ENCODE data around the gene SPTBN5. TPM values are rescaled to one million over a fixed set of nuclear protein-coding genes. Genes with fewer than 3 reads are reported as not detected.

The SPTBN5 gene
- total RNA-seq, 1 experiment from 2014 or later, result 0.84 TPM

GRCh38 chr15:41911691-41912345, 18.0 kb upstream of the SPTBN5 start:
- H4K20me1 ChIP-seq (ENCODE audit: low read length), result no peaks in the 10 kb centered on the region
- peaks cover 51% of the 10 kb centered on the region for H3K36me3 ChIP-seq (ENCODE audit: low read depth, low read length)
- intact Hi-C loops (cut with micrococcal nuclease), result no loop called here
- no peak overlapping the region for H3K27ac ChIP-seq (ENCODE audit: low read length)
- H3K9ac ChIP-seq (ENCODE audit: low read length), result no peak overlapping the region
- H3K4me2 ChIP-seq (ENCODE audit: low read length), result no peak overlapping the region
- no peak overlapping the region for H3K4me3 ChIP-seq (ENCODE audit: low read length)
- H3K9me3 ChIP-seq (ENCODE audit: low read length), result no peaks in the 10 kb centered on the region
- TF ChIP-seq EZH2phosphoT487 (IDR thresholded peaks at IDR 0.05; ENCODE audit: borderline replicate concordance, low read length), result no peak
- TF ChIP-seq EZH2 (IDR thresholded peaks at IDR 0.05; ENCODE audit: low read length, unreplicated experiment), result no peak
- TF ChIP-seq, protein P1, sequence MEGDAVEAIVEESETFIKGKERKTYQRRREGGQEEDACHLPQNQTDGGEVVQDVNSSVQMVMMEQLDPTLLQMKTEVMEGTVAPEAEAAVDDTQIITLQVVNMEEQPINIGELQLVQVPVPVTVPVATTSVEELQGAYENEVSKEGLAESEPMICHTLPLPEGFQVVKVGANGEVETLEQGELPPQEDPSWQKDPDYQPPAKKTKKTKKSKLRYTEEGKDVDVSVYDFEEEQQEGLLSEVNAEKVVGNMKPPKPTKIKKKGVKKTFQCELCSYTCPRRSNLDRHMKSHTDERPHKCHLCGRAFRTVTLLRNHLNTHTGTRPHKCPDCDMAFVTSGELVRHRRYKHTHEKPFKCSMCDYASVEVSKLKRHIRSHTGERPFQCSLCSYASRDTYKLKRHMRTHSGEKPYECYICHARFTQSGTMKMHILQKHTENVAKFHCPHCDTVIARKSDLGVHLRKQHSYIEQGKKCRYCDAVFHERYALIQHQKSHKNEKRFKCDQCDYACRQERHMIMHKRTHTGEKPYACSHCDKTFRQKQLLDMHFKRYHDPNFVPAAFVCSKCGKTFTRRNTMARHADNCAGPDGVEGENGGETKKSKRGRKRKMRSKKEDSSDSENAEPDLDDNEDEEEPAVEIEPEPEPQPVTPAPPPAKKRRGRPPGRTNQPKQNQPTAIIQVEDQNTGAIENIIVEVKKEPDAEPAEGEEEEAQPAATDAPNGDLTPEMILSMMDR (conservative IDR thresholded peaks at IDR 0.05; ENCODE audit: low read depth, low read length), result no peak
- H3K79me2 ChIP-seq (ENCODE audit: low read length), result peaks cover 21% of the 10 kb centered on the region
- H2AFZ ChIP-seq (ENCODE audit: low read length), result no peak overlapping the region
- no peaks in the 10 kb centered on the region for H3K27me3 ChIP-seq (ENCODE audit: low read length)
- ChIA-PET CTCF (no interaction called here), POLR2A (ENCODE audit: unreplicated experiment) (no interaction called here)
- H3K9me2 ChIP-seq (replicated peaks; ENCODE audit: low read length), result no peaks in the 10 kb centered on the region
- no peak for ATAC-seq
- H3F3A ChIP-seq (ENCODE audit: low read length, unreplicated experiment), result no peaks in the 10 kb centered on the region
- no peak for DNase-seq
- no peaks in the 10 kb centered on the region for H3K4me1 ChIP-seq (ENCODE audit: insufficient read depth, low read length)
- no TSS peak for BruUV-seq (replicated peaks)

DNA sequence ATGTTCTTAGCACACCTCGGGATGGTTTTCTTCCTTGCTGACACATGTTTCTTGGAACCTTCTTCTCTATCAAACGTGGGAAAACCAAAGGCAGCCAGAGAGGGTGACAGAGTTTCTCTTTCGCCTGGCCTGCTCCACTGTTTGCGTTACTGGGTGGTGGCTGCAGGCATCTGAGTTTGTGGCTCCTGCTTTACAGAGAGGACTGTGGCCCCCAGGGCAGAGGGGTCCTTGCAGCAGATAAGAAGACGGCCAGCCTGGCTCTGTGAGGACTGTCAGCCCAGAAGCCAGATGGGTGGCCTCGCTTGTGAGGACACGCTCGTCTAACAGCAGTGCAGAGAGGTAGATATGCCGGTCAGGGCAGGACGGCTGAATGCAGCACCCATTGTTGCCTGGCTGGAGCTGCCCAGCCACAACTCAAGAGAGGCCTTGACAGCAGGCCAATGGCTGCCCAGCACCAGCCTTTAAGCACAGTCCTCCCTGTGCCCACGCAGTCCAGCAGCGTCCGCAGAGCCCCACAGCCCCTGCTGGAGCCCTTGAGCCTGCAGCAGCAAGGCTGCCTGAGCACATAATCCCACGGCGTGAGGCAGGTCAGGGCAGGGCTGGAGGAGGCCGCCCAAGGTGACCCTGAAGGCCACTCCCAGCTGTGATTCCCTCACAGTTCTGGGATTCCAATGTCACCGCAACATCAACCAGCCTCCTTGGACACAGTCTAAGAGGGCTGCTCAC, 15.0 kb upstream of the SPTBN5 start:
- H3K4me3 ChIP-seq (ENCODE audit: low read length), result no peak overlapping the region
- H4K20me1 ChIP-seq (ENCODE audit: low read length), result no peaks in the 10 kb centered on the region
- intact Hi-C loops (cut with micrococcal nuclease), result no loop called here
- H3K27ac ChIP-seq (ENCODE audit: low read length), result no peak overlapping the region
- no peaks in the 10 kb centered on the region for H3K4me1 ChIP-seq (ENCODE audit: insufficient read depth, low read length)
- ATAC-seq (no peak), DNase-seq (no peak)
- H2AFZ ChIP-seq (ENCODE audit: low read length), result no peak overlapping the region
- no TSS peak for BruUV-seq (replicated peaks)
- H3K79me2 ChIP-seq (ENCODE audit: low read length), result peaks cover 3% of the 10 kb centered on the region; the same call in 1 of the 2 replicates
- no peaks in the 10 kb centered on the region for H3K9me2 ChIP-seq (replicated peaks; ENCODE audit: low read length)
- H3K4me2 ChIP-seq (ENCODE audit: low read length), result no peak overlapping the region
- H3K9me3 ChIP-seq (ENCODE audit: low read length), result no peaks in the 10 kb centered on the region
- peaks cover 42% of the 10 kb centered on the region for H3K36me3 ChIP-seq (ENCODE audit: low read depth, low read length)
- H3K27me3 ChIP-seq (ENCODE audit: low read length), result no peaks in the 10 kb centered on the region
- CTCF ChIA-PET, result no interaction called here
- POLR2A ChIA-PET (ENCODE audit: unreplicated experiment), result interaction anchor here (0.6 kb wide), 1 partner anchor 596 kb away, joined by 4 read pairs; no protein-coding TSS in a partner anchor
- no peaks in the 10 kb centered on the region for H3F3A ChIP-seq (ENCODE audit: low read length, unreplicated experiment)
- no peak overlapping the region for H3K9ac ChIP-seq (ENCODE audit: low read length)
- no peak for TF ChIP-seq EZH2phosphoT487 (IDR thresholded peaks at IDR 0.05; ENCODE audit: borderline replicate concordance, low read length)
- no peak for TF ChIP-seq EZH2 (IDR thresholded peaks at IDR 0.05; ENCODE audit: low read length, unreplicated experiment)
- TF ChIP-seq, protein P1 (conservative IDR thresholded peaks at IDR 0.05; ENCODE audit: low read depth, low read length), result no peak

GRCh38 chr15:41907141-41907540, 13.3 kb upstream of the SPTBN5 start:
- no TSS peak for BruUV-seq (replicated peaks)
- TF ChIP-seq, protein P1 (conservative IDR thresholded peaks at IDR 0.05; ENCODE audit: low read depth, low read length), result no peak
- TF ChIP-seq EZH2 (IDR thresholded peaks at IDR 0.05; ENCODE audit: low read length, unreplicated experiment) (no peak), EZH2phosphoT487 (IDR thresholded peaks at IDR 0.05; ENCODE audit: borderline replicate concordance, low read length) (no peak)
- Histone ChIP-seq H3K9me3 (ENCODE audit: low read length) (no peaks in the 10 kb centered on the region), H3F3A (ENCODE audit: low read length, unreplicated experiment) (no peaks in the 10 kb centered on the region), H3K36me3 (ENCODE audit: low read depth, low read length) (peaks cover 37% of the 10 kb centered on the region), H3K4me3 (ENCODE audit: low read length) (no peak overlapping the region), H3K9me2 (replicated peaks; ENCODE audit: low read length) (no peaks in the 10 kb centered on the region), H3K27me3 (ENCODE audit: low read length) (no peaks in the 10 kb centered on the region), H3K4me1 (ENCODE audit: insufficient read depth, low read length) (no peaks in the 10 kb centered on the region), H4K20me1 (ENCODE audit: low read length) (no peaks in the 10 kb centered on the region), H3K27ac (ENCODE audit: low read length) (no peak overlapping the region), H3K79me2 (ENCODE audit: low read length) (no peaks in the 10 kb centered on the region), H3K9ac (ENCODE audit: low read length) (no peak overlapping the region), H3K4me2 (ENCODE audit: low read length) (no peak overlapping the region), H2AFZ (ENCODE audit: low read length) (no peak overlapping the region)
- intact Hi-C loops (cut with micrococcal nuclease), result no loop called here
- ATAC-seq (no peak), DNase-seq (no peak)
- POLR2A ChIA-PET (ENCODE audit: unreplicated experiment), result no interaction called here
- CTCF ChIA-PET, result interaction anchor here (0.7 kb wide), 1 partner anchor 65 kb away, joined by 3 read pairs; the partner anchor contains the start of gene EHD4

Data from PC-3 (cell line).